Body of pancreas (tissue), 4 donors: ENCODE measurements around the gene NEO1. TPM values are rescaled to one million over a fixed set of nuclear protein-coding genes. Genes with fewer than 3 reads are reported as not detected.
A peak's percentile ranks its signal among the peaks of the same experiment; 100 is the strongest.

ENCODE experiments used
- ATAC-seq: fragments of 150-250 bp; one replicate; pipeline ENCODE4 v1.9.1; 2016
- DNase-seq, 4 donors: peaks; one replicate each; pipeline ENCODE4 v3.0.0-alpha.2; 2019
- H3K27ac ChIP-seq, 4 donors: fragments of 200-600 bp; sonication (generic); 1 replicate in 3 of 4; 2 replicates in 1 of 4; pipeline versions ENCODE4 v1.5.1 to v1.6.1; 2016 to 2019; ENCODE audit warnings: mild to moderate bottlenecking in 1 of 4, mixed read lengths in 1 of 4, moderate library complexity in 1 of 4
- H3K27me3 ChIP-seq, 2 donors: fragments of 200-600 bp; sonication (generic); one replicate each; pipeline ENCODE4 v1.6.0; 2016; ENCODE audit warnings: mild to moderate bottlenecking in 1 of 2
- H3K36me3 ChIP-seq, 2 donors: fragments of 200-600 bp; sonication (generic); replicated peaks in 1 of 2; 2 replicates each; pipeline ENCODE4 v1.5.1; 2016; ENCODE audit warnings: low read depth in 2 of 2; ENCODE audit not compliant: insufficient read depth in 1 of 2
- H3K4me1 ChIP-seq: fragments of 200-600 bp; sonication (generic); one replicate; pipeline ENCODE4 v1.6.0; 2016
- H3K4me3 ChIP-seq, 2 donors: fragments of 200-600 bp; sonication (generic); 1 replicate in 1 of 2; 2 replicates in 1 of 2; pipeline ENCODE4 v1.5.1; 2016 to 2019
- H3K9me3 ChIP-seq, 3 donors: fragments of 200-600 bp; sonication (generic); 1 replicate in 2 of 3; 2 replicates in 1 of 3; pipeline ENCODE4 v1.5.1; 2016
- POLR2A ChIP-seq, 3 donors: fragments of 450-650 bp; IDR thresholded peaks; one replicate each; pipeline ENCODE4 v1.6.1; 2016; ENCODE audit warnings: antibody characterized with exemption in 3 of 3, mild to moderate bottlenecking in 2 of 3
- whole genome bisulfite sequencing, 2 donors: methylation state at CpG; one replicate each; pipeline ENCODE4 v1.1.5; 2017; 5-methylcytosine and 5-hydroxymethylcytosine counted together
- intact Hi-C: fragments of 100-400 bp; cut with DNase I; formaldehyde crosslinking; loops from one replicate; pipeline ENCODE4 v1.15.1; 2023
- total RNA-seq, 2 donors: library from RNA; depleted of rRNA; stranded (reverse); fragments of >200 nt; gene quantifications; one replicate each; pipeline ENCODE4 v1.1.0, GENCODE V29; 2016
- TF ChIP-seq, protein P1 (sequence below), 7 experiments: fragments of 450-650 bp in 4 of 7; fragments of 200-600 bp in 3 of 7; sonication (generic) in 3 of 7; IDR thresholded peaks; one replicate each; pipeline ENCODE4 v1.5.1; 2016 to 2019; ENCODE audit warnings: antibody characterized with exemption in 7 of 7

Gene NEO1, protein sequence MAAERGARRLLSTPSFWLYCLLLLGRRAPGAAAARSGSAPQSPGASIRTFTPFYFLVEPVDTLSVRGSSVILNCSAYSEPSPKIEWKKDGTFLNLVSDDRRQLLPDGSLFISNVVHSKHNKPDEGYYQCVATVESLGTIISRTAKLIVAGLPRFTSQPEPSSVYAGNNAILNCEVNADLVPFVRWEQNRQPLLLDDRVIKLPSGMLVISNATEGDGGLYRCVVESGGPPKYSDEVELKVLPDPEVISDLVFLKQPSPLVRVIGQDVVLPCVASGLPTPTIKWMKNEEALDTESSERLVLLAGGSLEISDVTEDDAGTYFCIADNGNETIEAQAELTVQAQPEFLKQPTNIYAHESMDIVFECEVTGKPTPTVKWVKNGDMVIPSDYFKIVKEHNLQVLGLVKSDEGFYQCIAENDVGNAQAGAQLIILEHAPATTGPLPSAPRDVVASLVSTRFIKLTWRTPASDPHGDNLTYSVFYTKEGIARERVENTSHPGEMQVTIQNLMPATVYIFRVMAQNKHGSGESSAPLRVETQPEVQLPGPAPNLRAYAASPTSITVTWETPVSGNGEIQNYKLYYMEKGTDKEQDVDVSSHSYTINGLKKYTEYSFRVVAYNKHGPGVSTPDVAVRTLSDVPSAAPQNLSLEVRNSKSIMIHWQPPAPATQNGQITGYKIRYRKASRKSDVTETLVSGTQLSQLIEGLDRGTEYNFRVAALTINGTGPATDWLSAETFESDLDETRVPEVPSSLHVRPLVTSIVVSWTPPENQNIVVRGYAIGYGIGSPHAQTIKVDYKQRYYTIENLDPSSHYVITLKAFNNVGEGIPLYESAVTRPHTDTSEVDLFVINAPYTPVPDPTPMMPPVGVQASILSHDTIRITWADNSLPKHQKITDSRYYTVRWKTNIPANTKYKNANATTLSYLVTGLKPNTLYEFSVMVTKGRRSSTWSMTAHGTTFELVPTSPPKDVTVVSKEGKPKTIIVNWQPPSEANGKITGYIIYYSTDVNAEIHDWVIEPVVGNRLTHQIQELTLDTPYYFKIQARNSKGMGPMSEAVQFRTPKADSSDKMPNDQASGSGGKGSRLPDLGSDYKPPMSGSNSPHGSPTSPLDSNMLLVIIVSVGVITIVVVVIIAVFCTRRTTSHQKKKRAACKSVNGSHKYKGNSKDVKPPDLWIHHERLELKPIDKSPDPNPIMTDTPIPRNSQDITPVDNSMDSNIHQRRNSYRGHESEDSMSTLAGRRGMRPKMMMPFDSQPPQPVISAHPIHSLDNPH (N-terminal part only)
- total RNA-seq: 10 to 100 TPM; 18.2 to 29.7 TPM

DNA sequence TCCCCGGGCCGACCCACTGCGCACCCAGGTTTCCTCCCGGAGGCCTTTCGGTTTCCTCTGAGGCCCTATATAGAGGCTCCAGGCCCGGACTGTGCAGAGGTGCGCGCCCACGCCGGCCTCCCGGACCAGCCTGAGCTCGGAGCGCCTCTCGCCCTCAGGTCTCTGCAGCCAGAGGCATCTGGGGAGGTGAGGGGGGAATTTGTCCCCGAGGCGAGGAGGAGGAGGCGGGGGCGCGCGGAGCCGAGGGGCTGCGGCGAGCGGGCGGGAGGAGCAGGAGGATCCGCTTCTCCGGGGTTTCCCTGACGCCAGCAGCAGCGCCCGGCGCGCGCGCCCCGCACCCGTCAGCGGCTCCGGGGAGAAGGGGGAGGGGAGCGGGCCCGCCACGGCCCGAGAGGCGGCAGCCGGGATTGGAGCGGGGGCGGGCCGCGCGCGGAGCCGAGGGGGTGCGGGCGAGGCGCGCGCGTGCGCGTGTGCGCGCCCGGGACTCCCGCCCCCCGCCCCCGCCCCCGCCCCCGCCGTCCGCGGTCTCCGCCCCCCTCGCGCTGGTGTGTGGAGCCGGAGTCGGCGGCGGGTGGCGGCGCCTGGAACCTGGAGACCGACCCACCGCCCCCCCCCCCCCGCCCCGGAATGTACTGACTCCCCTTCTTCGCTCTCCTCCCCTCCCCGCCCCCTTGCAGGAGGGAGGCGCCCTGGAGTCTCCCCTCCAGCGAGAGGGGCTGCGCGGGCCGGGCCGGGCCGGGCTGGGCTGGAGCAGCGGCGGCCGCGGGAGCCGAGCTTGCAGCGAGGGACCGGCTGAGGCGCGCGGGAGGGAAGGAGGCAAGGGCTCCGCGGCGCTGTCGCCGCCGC, at the start of gene NEO1:
Gene NEO1, plus strand, starts transcription at position 657 of the 846 bp plus-strand sequence. CDS start 213 bp downstream, outside the sequence.
- 0% methylated on average over 43 of the region's 108 CpGs; no CpG with 5 or more reads in 1 of the 2 donors for WGBS, 2 donors
- Histone ChIP-seq H3K27ac (peak within 1 kb of the TSS; percentile 91 to 99 (median 98)), H3K4me3 (peak within 1 kb of the TSS; percentile 77 to 86), H3K9me3 (no peaks in the 10 kb centered on the region), H3K27me3 (no peaks in the 10 kb centered on the region), H3K4me1 (peaks cover 20% of the 10 kb centered on the region), H3K36me3 (no peaks in the 10 kb centered on the region)
- intact Hi-C loops: no loop called here
- TF ChIP-seq, protein P1, sequence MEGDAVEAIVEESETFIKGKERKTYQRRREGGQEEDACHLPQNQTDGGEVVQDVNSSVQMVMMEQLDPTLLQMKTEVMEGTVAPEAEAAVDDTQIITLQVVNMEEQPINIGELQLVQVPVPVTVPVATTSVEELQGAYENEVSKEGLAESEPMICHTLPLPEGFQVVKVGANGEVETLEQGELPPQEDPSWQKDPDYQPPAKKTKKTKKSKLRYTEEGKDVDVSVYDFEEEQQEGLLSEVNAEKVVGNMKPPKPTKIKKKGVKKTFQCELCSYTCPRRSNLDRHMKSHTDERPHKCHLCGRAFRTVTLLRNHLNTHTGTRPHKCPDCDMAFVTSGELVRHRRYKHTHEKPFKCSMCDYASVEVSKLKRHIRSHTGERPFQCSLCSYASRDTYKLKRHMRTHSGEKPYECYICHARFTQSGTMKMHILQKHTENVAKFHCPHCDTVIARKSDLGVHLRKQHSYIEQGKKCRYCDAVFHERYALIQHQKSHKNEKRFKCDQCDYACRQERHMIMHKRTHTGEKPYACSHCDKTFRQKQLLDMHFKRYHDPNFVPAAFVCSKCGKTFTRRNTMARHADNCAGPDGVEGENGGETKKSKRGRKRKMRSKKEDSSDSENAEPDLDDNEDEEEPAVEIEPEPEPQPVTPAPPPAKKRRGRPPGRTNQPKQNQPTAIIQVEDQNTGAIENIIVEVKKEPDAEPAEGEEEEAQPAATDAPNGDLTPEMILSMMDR (IDR thresholded peaks at IDR 0.05): peak in 1 of 7 experiments; percentile 6
- peak; percentile 74 to 89 (median 85) for TF ChIP-seq POLR2A (IDR thresholded peaks at IDR 0.05)
- DNase-seq (peak; percentile 91 to 93 (median 92)), ATAC-seq (peak; percentile 89)

DNA sequence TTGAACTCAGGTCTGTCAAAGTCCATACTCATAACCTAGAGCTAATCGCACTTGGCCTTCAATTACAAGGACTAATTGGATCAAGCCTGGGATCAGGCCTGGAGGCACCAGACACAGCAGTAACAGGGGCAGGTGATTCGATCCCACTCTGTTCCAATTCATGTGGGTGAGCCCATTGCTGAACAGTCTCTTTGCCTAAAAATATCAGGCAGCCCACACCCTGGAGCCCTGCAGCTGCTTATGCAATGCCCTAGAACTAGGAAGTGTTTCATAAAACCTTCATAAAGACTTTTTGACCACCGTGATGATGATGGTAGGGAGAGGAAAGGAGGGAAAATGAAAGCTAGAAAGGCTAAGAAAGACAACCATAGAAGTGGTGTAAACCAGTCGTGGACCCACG, 47.8 kb upstream of the NEO1 start:
- no peaks in the 10 kb centered on the region for H3K9me3 ChIP-seq
- TF ChIP-seq POLR2A (IDR thresholded peaks at IDR 0.05): no peak
- TF ChIP-seq, protein P1 (IDR thresholded peaks at IDR 0.05): no peak
- DNase-seq (no peak), ATAC-seq (no peak)
- no peak overlapping the region for H3K4me3 ChIP-seq
- H3K27ac ChIP-seq: no peak overlapping the region
- H3K4me1 ChIP-seq: no peaks in the 10 kb centered on the region
- WGBS, 2 donors: 75 to 79% methylated on average over 5 of the region's 5 CpGs
- no peaks in the 10 kb centered on the region for H3K27me3 ChIP-seq
- intact Hi-C loops: no loop called here
- no peaks in the 10 kb centered on the region for H3K36me3 ChIP-seq

DNA sequence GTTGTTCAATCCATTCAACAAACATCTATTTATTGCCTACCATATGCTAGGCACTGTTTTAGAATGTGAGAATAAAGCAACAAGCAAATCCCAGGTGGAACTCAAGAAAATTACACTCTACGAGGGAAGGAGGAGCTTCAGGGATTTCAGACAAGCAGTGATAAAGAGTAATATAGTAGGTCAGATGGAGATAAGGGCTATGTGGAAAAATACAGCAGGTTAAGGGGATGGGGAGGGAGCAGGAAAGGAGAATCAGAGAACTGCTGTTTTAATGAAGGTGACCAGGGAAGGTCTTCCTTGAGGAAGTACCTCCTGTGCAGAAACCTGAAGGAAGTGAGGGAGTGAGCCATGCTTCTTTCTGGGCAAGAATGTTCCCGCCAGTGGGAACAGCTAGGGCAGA, 47.2 kb upstream of the NEO1 start:
- no peaks in the 10 kb centered on the region for H3K36me3 ChIP-seq
- no peak overlapping the region for H3K27ac ChIP-seq
- no peak for ATAC-seq
- no peaks in the 10 kb centered on the region for H3K27me3 ChIP-seq
- intact Hi-C loops: no loop called here
- no peaks in the 10 kb centered on the region for H3K4me1 ChIP-seq
- TF ChIP-seq, protein P1 (IDR thresholded peaks at IDR 0.05): no peak
- TF ChIP-seq POLR2A (IDR thresholded peaks at IDR 0.05): no peak
- no peaks in the 10 kb centered on the region for H3K9me3 ChIP-seq
- H3K4me3 ChIP-seq: no peak overlapping the region
- no peak for DNase-seq
- 73 to 81% methylated on average over 2 of the region's 2 CpGs for WGBS, 2 donors

DNA sequence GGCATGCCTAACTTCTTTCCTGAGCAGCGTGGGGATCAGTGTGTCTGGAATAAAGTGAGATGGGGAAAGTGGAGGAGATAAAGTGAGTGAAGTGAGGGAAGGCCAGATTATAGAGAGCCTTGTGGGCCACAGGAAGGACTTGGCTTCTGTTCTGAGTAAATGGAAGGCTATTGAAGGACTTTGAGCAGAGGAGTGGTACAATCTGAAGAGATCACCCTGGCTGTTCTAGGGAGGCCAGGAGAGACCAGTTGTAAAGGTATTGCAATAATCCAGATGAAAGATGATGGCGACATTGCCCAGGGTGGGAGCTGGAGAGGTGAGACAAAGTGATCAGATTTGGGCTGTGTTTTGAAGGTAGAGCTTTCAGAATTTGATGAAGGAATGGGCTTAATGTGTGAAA, 46.8 kb upstream of the NEO1 start:
- Histone ChIP-seq H3K27me3 (no peaks in the 10 kb centered on the region), H3K4me1 (no peaks in the 10 kb centered on the region), H3K36me3 (no peaks in the 10 kb centered on the region), H3K4me3 (no peak overlapping the region), H3K9me3 (no peaks in the 10 kb centered on the region), H3K27ac (no peak overlapping the region)
- 68 to 94% methylated on average over 2 of the region's 2 CpGs for WGBS, 2 donors
- ATAC-seq (no peak), DNase-seq (no peak)
- intact Hi-C loops: no loop called here
- TF ChIP-seq POLR2A (IDR thresholded peaks at IDR 0.05): no peak
- TF ChIP-seq, protein P1 (IDR thresholded peaks at IDR 0.05): peak in 1 of 7 experiments; percentile 4
